ENCODE results near the gene SMKR1. TPM values are rescaled to one million over a fixed set of nuclear protein-coding genes. Genes with fewer than 3 reads are reported as not detected.

SMKR1 gene
- polyA plus RNA-seq, 1 donor (not counting 4 experiments of a cell fraction or from before 2014, with no cell fraction given): 0.76 TPM

GRCh38 chr7:129497156-129497555 lies 5.2 kb upstream of the SMKR1 start:
- H3K4me2 ChIP-seq (ENCODE audit: control insufficient read depth, extremely low read depth, insufficient read depth, low read depth, low read length): no peak overlapping the region
- H3K4me1 ChIP-seq (ENCODE audit: control insufficient read depth, extremely low read depth, insufficient read depth, low read length): no peaks in the 10 kb centered on the region
- dilution Hi-C loops (cut with MboI; ENCODE audit: extremely low pct_ligation_motif_present, low sequenced_read_pairs): no loop called here
- no peaks in the 10 kb centered on the region for H3K36me3 ChIP-seq (ENCODE audit: control insufficient read depth in 2 of 2, extremely low read depth in 1 of 2, insufficient read depth in 2 of 2, low read length in 2 of 2)
- DNase-seq (ENCODE audit: low read depth, low spot score) (no peak), FAIRE-seq (no peak)
- no peaks in the 10 kb centered on the region for H3K9me3 ChIP-seq (ENCODE audit: control insufficient read depth, low read depth, low read length)
- no peak overlapping the region for H2AFZ ChIP-seq (ENCODE audit: control insufficient read depth, low read length)
- H3K27me3 ChIP-seq (ENCODE audit: control insufficient read depth, extremely low read depth, insufficient read depth, low read length): no peaks in the 10 kb centered on the region
- no peak overlapping the region for H3K4me3 ChIP-seq (ENCODE audit: control insufficient read depth in 2 of 3, extremely low read depth in 1 of 3, insufficient read depth in 2 of 3, low read depth in 1 of 3, low read length in 3 of 3)
- no peak for TF ChIP-seq EZH2 (IDR thresholded peaks at IDR 0.05; ENCODE audit: low read length)
- TF ChIP-seq, protein P1, sequence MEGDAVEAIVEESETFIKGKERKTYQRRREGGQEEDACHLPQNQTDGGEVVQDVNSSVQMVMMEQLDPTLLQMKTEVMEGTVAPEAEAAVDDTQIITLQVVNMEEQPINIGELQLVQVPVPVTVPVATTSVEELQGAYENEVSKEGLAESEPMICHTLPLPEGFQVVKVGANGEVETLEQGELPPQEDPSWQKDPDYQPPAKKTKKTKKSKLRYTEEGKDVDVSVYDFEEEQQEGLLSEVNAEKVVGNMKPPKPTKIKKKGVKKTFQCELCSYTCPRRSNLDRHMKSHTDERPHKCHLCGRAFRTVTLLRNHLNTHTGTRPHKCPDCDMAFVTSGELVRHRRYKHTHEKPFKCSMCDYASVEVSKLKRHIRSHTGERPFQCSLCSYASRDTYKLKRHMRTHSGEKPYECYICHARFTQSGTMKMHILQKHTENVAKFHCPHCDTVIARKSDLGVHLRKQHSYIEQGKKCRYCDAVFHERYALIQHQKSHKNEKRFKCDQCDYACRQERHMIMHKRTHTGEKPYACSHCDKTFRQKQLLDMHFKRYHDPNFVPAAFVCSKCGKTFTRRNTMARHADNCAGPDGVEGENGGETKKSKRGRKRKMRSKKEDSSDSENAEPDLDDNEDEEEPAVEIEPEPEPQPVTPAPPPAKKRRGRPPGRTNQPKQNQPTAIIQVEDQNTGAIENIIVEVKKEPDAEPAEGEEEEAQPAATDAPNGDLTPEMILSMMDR (optimal IDR thresholded peaks at IDR 0.05 in 1 of 3, IDR thresholded peaks at IDR 0.05 in 1 of 3, conservative IDR thresholded peaks at IDR 0.05 in 1 of 3; ENCODE audit: extremely low read depth in 1 of 3, insufficient read depth in 2 of 3, low read length in 3 of 3): no peak
- H4K20me1 ChIP-seq (ENCODE audit: control insufficient read depth, extremely low read depth, insufficient read depth, low read length): no peaks in the 10 kb centered on the region
- H3K9ac ChIP-seq (ENCODE audit: control insufficient read depth, extremely low read depth, insufficient read depth, low read length): no peak overlapping the region
- no peaks in the 10 kb centered on the region for H3K9me1 ChIP-seq (ENCODE audit: control insufficient read depth, extremely low read depth, insufficient read depth, low read length)
- no peak overlapping the region for H3K27ac ChIP-seq (ENCODE audit: control insufficient read depth, insufficient read depth, low read length)
- no peaks in the 10 kb centered on the region for H3K79me2 ChIP-seq (ENCODE audit: control insufficient read depth, insufficient read depth, low read length)

DNA sequence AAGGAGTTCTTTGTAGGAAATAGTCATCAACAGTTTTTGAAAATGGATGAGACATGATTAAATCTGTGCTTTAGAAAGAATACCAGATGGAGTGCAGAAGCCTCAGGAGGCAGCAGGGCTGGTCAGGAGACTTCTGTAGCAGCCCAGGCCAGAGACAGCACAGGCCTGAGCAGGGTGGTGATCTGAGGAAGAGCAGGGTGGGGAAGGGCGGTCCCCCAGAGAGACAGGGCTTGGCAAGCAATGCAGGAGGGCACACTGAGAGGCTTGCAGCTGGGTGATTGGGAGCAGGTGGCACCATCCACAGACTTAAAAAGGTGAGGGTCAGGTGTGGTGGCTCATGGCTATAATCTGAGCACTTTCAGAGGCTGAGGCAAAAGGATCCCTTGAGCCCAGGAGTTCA lies 4.3 kb upstream of the SMKR1 start:
- dilution Hi-C loops (cut with MboI; ENCODE audit: extremely low pct_ligation_motif_present, low sequenced_read_pairs): no loop called here

More for the DNA sequence above, 4.3 kb upstream of the SMKR1 start:
- H3K9me1 ChIP-seq (ENCODE audit: control insufficient read depth, extremely low read depth, insufficient read depth, low read length): no peaks in the 10 kb centered on the region
- H3K27me3 ChIP-seq (ENCODE audit: control insufficient read depth, extremely low read depth, insufficient read depth, low read length): peaks cover 6% of the 10 kb centered on the region
- no peak overlapping the region for H2AFZ ChIP-seq (ENCODE audit: control insufficient read depth, low read length)
- no peaks in the 10 kb centered on the region for H3K9me3 ChIP-seq (ENCODE audit: control insufficient read depth, low read depth, low read length)
- H3K27ac ChIP-seq (ENCODE audit: control insufficient read depth, insufficient read depth, low read length): no peak overlapping the region
- H3K79me2 ChIP-seq (ENCODE audit: control insufficient read depth, insufficient read depth, low read length): no peaks in the 10 kb centered on the region
- H3K9ac ChIP-seq (ENCODE audit: control insufficient read depth, extremely low read depth, insufficient read depth, low read length): no peak overlapping the region
- no peak overlapping the region for H3K4me3 ChIP-seq (ENCODE audit: control insufficient read depth in 2 of 3, extremely low read depth in 1 of 3, insufficient read depth in 2 of 3, low read depth in 1 of 3, low read length in 3 of 3)
- no peaks in the 10 kb centered on the region for H4K20me1 ChIP-seq (ENCODE audit: control insufficient read depth, extremely low read depth, insufficient read depth, low read length)
- DNase-seq (ENCODE audit: low read depth, low spot score) (no peak), FAIRE-seq (no peak)
- H3K4me2 ChIP-seq (ENCODE audit: control insufficient read depth, extremely low read depth, insufficient read depth, low read depth, low read length): no peak overlapping the region
- TF ChIP-seq, protein P1 (optimal IDR thresholded peaks at IDR 0.05 in 1 of 3, IDR thresholded peaks at IDR 0.05 in 1 of 3, conservative IDR thresholded peaks at IDR 0.05 in 1 of 3; ENCODE audit: extremely low read depth in 1 of 3, insufficient read depth in 2 of 3, low read length in 3 of 3): no peak
- TF ChIP-seq EZH2 (IDR thresholded peaks at IDR 0.05; ENCODE audit: low read length): no peak
- no peaks in the 10 kb centered on the region for H3K36me3 ChIP-seq (ENCODE audit: control insufficient read depth in 2 of 2, extremely low read depth in 1 of 2, insufficient read depth in 2 of 2, low read length in 2 of 2)
- no peaks in the 10 kb centered on the region for H3K4me1 ChIP-seq (ENCODE audit: control insufficient read depth, extremely low read depth, insufficient read depth, low read length)

Measured in keratinocyte (primary cell).